ENCODE data around the gene FCER1G.

The FCER1G gene

DNA sequence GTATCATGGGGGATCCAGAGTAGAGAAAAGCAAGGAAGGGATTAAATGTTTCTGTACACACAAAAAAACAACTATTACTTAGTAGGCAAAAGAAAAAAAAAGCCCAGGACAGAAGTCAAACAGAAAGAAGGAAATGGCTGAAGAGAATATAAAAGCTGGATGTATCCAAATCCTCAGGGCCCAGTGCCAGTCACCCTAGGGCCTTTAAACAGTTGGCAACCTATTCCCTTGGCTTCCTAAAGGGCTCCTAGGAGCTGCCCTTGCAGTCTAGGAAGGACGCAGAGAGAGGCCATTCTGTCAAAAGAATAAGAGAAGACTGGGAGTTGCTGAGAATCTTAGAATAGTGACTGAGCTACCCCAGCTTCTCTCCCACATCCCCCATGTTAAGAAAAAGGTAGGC lies 42.7 kb upstream of the FCER1G start:
- no peaks in the 10 kb centered on the region for H3F3A ChIP-seq (ENCODE audit: insufficient read depth, low read length)
- H3K4me2 ChIP-seq (ENCODE audit: low read length) = no peak overlapping the region
- no peak overlapping the region for H2AFZ ChIP-seq (ENCODE audit: low read length)
- no peaks in the 10 kb centered on the region for H3K27me3 ChIP-seq (ENCODE audit: insufficient read depth, low read length)
- no peak overlapping the region for H3K9ac ChIP-seq (ENCODE audit: low read length)
- TF ChIP-seq EZH2 (IDR thresholded peaks at IDR 0.05; ENCODE audit: borderline replicate concordance, low read length) = no peak
- TF ChIP-seq, protein P1, sequence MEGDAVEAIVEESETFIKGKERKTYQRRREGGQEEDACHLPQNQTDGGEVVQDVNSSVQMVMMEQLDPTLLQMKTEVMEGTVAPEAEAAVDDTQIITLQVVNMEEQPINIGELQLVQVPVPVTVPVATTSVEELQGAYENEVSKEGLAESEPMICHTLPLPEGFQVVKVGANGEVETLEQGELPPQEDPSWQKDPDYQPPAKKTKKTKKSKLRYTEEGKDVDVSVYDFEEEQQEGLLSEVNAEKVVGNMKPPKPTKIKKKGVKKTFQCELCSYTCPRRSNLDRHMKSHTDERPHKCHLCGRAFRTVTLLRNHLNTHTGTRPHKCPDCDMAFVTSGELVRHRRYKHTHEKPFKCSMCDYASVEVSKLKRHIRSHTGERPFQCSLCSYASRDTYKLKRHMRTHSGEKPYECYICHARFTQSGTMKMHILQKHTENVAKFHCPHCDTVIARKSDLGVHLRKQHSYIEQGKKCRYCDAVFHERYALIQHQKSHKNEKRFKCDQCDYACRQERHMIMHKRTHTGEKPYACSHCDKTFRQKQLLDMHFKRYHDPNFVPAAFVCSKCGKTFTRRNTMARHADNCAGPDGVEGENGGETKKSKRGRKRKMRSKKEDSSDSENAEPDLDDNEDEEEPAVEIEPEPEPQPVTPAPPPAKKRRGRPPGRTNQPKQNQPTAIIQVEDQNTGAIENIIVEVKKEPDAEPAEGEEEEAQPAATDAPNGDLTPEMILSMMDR (IDR thresholded peaks at IDR 0.05; ENCODE audit: low read length) = no peak
- H3K4me3 ChIP-seq (ENCODE audit: low read depth, low read length, poor library complexity, severe bottlenecking) = no peak overlapping the region
- H3K9me2 ChIP-seq (ENCODE audit: low read depth, low read length) = no peaks in the 10 kb centered on the region
- H3K36me3 ChIP-seq (ENCODE audit: insufficient read depth, low read length) = peaks cover 64% of the 10 kb centered on the region
- no peaks in the 10 kb centered on the region for H4K20me1 ChIP-seq (ENCODE audit: insufficient read depth, low read length)
- peaks cover 19% of the 10 kb centered on the region for H3K4me1 ChIP-seq (ENCODE audit: insufficient read depth, low read length, severe bottlenecking)
- H3K79me2 ChIP-seq (ENCODE audit: insufficient read depth, low read length) = no peaks in the 10 kb centered on the region
- no peaks in the 10 kb centered on the region for H3K9me3 ChIP-seq (ENCODE audit: low read length)
- no peak overlapping the region for H3K27ac ChIP-seq (ENCODE audit: low read depth, low read length, poor library complexity, severe bottlenecking)

- Histone ChIP-seq H3K27ac (ENCODE audit: low read depth, low read length, poor library complexity, severe bottlenecking) (no peak overlapping the region), H3K4me3 (ENCODE audit: low read depth, low read length, poor library complexity, severe bottlenecking) (no peak overlapping the region), H3F3A (ENCODE audit: insufficient read depth, low read length) (no peaks in the 10 kb centered on the region), H3K9ac (ENCODE audit: low read length) (no peak overlapping the region), H3K27me3 (ENCODE audit: insufficient read depth, low read length) (no peaks in the 10 kb centered on the region), H3K79me2 (ENCODE audit: insufficient read depth, low read length) (no peaks in the 10 kb centered on the region), H3K36me3 (ENCODE audit: insufficient read depth, low read length) (peaks cover 64% of the 10 kb centered on the region), H4K20me1 (ENCODE audit: insufficient read depth, low read length) (no peaks in the 10 kb centered on the region), H3K4me1 (ENCODE audit: insufficient read depth, low read length, severe bottlenecking) (peaks cover 23% of the 10 kb centered on the region), H2AFZ (ENCODE audit: low read length) (no peak overlapping the region), H3K9me2 (ENCODE audit: low read depth, low read length) (no peaks in the 10 kb centered on the region), H3K4me2 (ENCODE audit: low read length) (no peak overlapping the region), H3K9me3 (ENCODE audit: low read length) (no peaks in the 10 kb centered on the region)
- TF ChIP-seq EZH2 (IDR thresholded peaks at IDR 0.05; ENCODE audit: borderline replicate concordance, low read length) = no peak
- TF ChIP-seq, protein P1 (IDR thresholded peaks at IDR 0.05; ENCODE audit: low read length) = no peak
Measured at GRCh38 chr1:161172776-161173376, 42.2 kb upstream of the FCER1G start.

- Histone ChIP-seq H2AFZ (ENCODE audit: low read length) (no peak overlapping the region), H3K27me3 (ENCODE audit: insufficient read depth, low read length) (no peaks in the 10 kb centered on the region), H3K36me3 (ENCODE audit: insufficient read depth, low read length) (peaks cover 64% of the 10 kb centered on the region), H3K4me3 (ENCODE audit: low read depth, low read length, poor library complexity, severe bottlenecking) (no peak overlapping the region), H3F3A (ENCODE audit: insufficient read depth, low read length) (no peaks in the 10 kb centered on the region), H3K9ac (ENCODE audit: low read length) (no peak overlapping the region), H3K9me3 (ENCODE audit: low read length) (no peaks in the 10 kb centered on the region), H3K27ac (ENCODE audit: low read depth, low read length, poor library complexity, severe bottlenecking) (no peak overlapping the region), H3K4me1 (ENCODE audit: insufficient read depth, low read length, severe bottlenecking) (peaks cover 31% of the 10 kb centered on the region), H3K79me2 (ENCODE audit: insufficient read depth, low read length) (no peaks in the 10 kb centered on the region), H3K9me2 (ENCODE audit: low read depth, low read length) (no peaks in the 10 kb centered on the region), H4K20me1 (ENCODE audit: insufficient read depth, low read length) (no peaks in the 10 kb centered on the region), H3K4me2 (ENCODE audit: low read length) (no peak overlapping the region)
- TF ChIP-seq, protein P1 (IDR thresholded peaks at IDR 0.05; ENCODE audit: low read length) = no peak
- no peak for TF ChIP-seq EZH2 (IDR thresholded peaks at IDR 0.05; ENCODE audit: borderline replicate concordance, low read length)
Measured at GRCh38 chr1:161173711-161174110, 41.4 kb upstream of the FCER1G start.
